Stimulated activated CD4-positive, alpha-beta T cell treated with anti-CD3 and anti-CD28 coated beads, Interleukin-4, amount 100 ng/mL, for 4 hours (primary cell): Measurements from ENCODE around the gene SERTAD1.

Experiments used
- DNase-seq, 2 experiments: peaks; one replicate each; pipeline ENCODE4 v3.0.0-alpha.2; 2020

SERTAD1 gene

GRCh38 chr19:40397568-40397906 lies 28.3 kb downstream of the SERTAD1 start:
- DNase-seq: no peak

GRCh38 chr19:40396886-40397567 lies 28.8 kb downstream of the SERTAD1 start:
- no peak for DNase-seq

- no peak for DNase-seq
Observed at GRCh38 chr19:40395956-40396355, 29.8 kb downstream of the SERTAD1 start.

- no peak for DNase-seq
Observed at GRCh38 chr19:40394816-40395210, 31.0 kb downstream of the SERTAD1 start.

GRCh38 chr19:40393894-40394815 lies 31.6 kb downstream of the SERTAD1 start:
- no peak for DNase-seq

- DNase-seq: no peak
Observed at GRCh38 chr19:40392894-40393517, 32.8 kb downstream of the SERTAD1 start.

GRCh38 chr19:40392123-40392522 lies 33.7 kb downstream of the SERTAD1 start:
- no peak for DNase-seq

GRCh38 chr19:40390084-40390742 lies 35.6 kb downstream of the SERTAD1 start, which contains the start of gene HIPK4:
Gene HIPK4 (minus strand): TSS chr19:40390181. CDS start chr19:40389902, 279 bp downstream.
- DNase-seq: no peak

- DNase-seq: no peak
Observed at GRCh38 chr19:40389404-40390083, 36.2 kb downstream of the SERTAD1 start.

GRCh38 chr19:40388481-40388880 lies 37.3 kb downstream of the SERTAD1 start:
- DNase-seq: no peak

- DNase-seq: no peak
Observed at GRCh38 chr19:40387155-40387554, 38.6 kb downstream of the SERTAD1 start.

GRCh38 chr19:40383668-40384248 lies 42.0 kb downstream of the SERTAD1 start:
- DNase-seq: no peak

GRCh38 chr19:40381321-40381720 lies 44.5 kb downstream of the SERTAD1 start:
- no peak for DNase-seq

- no peak for DNase-seq
Observed at GRCh38 chr19:40380199-40381037, 45.4 kb downstream of the SERTAD1 start.

- no peak for DNase-seq
Observed at GRCh38 chr19:40379446-40380198, 46.2 kb downstream of the SERTAD1 start.

- DNase-seq: no peak
Observed at GRCh38 chr19:40378509-40378908, 47.3 kb downstream of the SERTAD1 start.

- no peak for DNase-seq
Observed at GRCh38 chr19:40377876-40378385, 47.9 kb downstream of the SERTAD1 start.

- DNase-seq: no peak
Observed at GRCh38 chr19:40376286-40376862, 49.4 kb downstream of the SERTAD1 start.

GRCh38 chr19:40374084-40374483 lies 51.7 kb downstream of the SERTAD1 start:
- DNase-seq: no peak

GRCh38 chr19:40371802-40372122 lies 54.0 kb downstream of the SERTAD1 start:
- no peak for DNase-seq
